ENCODE measurements around the gene GCC2.

DNA sequence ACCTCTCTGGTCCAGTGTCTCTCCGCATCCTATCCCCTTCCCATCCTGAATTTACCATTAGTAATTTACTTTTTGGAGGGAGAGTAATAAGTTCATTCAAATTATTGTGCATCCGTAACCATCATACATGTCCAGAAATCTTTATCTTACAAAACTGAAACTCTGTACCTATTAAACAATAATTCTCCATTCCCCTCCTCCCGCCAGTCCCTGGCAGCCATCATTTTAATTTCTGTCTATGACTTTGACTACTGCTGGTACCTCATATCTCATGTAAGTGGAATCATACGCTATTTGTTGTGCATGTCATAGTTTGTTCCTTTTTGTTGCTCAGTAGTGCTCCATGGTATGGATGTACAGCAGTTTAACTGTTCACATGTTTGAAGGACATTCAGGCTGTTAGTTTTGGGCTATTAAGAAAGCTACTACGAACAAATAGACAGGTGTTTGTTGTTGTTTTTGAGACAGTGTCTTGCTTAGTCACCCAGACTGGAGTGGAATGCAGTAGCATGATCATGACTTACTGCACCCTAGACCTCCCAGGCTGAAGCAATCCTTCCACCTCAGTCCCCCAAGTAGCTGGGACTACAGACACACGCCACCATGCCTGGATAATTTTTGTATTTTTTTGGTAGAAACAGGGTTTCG is 87.3 kb downstream of the GCC2 start:
- TF ChIP-seq, protein P1, sequence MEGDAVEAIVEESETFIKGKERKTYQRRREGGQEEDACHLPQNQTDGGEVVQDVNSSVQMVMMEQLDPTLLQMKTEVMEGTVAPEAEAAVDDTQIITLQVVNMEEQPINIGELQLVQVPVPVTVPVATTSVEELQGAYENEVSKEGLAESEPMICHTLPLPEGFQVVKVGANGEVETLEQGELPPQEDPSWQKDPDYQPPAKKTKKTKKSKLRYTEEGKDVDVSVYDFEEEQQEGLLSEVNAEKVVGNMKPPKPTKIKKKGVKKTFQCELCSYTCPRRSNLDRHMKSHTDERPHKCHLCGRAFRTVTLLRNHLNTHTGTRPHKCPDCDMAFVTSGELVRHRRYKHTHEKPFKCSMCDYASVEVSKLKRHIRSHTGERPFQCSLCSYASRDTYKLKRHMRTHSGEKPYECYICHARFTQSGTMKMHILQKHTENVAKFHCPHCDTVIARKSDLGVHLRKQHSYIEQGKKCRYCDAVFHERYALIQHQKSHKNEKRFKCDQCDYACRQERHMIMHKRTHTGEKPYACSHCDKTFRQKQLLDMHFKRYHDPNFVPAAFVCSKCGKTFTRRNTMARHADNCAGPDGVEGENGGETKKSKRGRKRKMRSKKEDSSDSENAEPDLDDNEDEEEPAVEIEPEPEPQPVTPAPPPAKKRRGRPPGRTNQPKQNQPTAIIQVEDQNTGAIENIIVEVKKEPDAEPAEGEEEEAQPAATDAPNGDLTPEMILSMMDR (IDR thresholded peaks at IDR 0.05), result no peak
- TF ChIP-seq POLR2A (IDR thresholded peaks at IDR 0.05) (no peak), POLR2AphosphoS5 (IDR thresholded peaks at IDR 0.05; ENCODE audit: insufficient read depth in 1 of 2, low read depth in 1 of 2) (no peak)

Measured in vagina (tissue), 2 donors.